ENCODE measurements around the gene MOSPD3. TPM values are rescaled to one million over a fixed set of nuclear protein-coding genes. Genes with fewer than 3 reads are reported as not detected.

MOSPD3 gene
- total and polyA plus RNA-seq, 2 of the 8 experiments (the other 6 are each of a cell fraction or from before 2014, with no cell fraction given): 20.7 to 21.4 TPM

- Histone ChIP-seq H3K79me1 (ENCODE audit: low read depth, low read length) (no peaks in the 10 kb centered on the region; the same call in 1 of the 2 replicates), H3K4ac (replicated peaks; ENCODE audit: insufficient read length, low read depth, low read length) (peak within 1 kb of the TSS; percentile 76), H4K91ac (replicated peaks; ENCODE audit: insufficient read length, low read length) (peak within 1 kb of the TSS; percentile 69), H3K79me2 (ENCODE audit: control insufficient read depth in 1 of 2, insufficient read depth in 2 of 2, low read length in 2 of 2) (peaks cover 0 to 11% of the 10 kb centered on the region in 2 experiments; a peak in 1 of 4 replicates), H3K18ac (ENCODE audit: extremely low read depth, low read length) (peak within 1 kb of the TSS; percentile 97), H2BK120ac (replicated peaks; ENCODE audit: low read depth, low read length) (no peak within 1 kb of the TSS), H4K5ac (ENCODE audit: insufficient read length, low read depth, low read length) (peak within 1 kb of the TSS; percentile 83), H3K4me1 (replicated peaks in 1 of 4; ENCODE audit: control insufficient read depth in 3 of 4, insufficient read depth in 4 of 4, low read length in 3 of 4) (peaks cover 0 to 36% (median 20%) of the 10 kb centered on the region in 4 experiments; a peak in 6 of 7 replicates), H4K20me1 (replicated peaks in 1 of 2; ENCODE audit: control insufficient read depth in 1 of 2, insufficient read depth in 2 of 2, low read length in 2 of 2) (peaks cover 2 to 5% of the 10 kb centered on the region in 2 experiments), H3K56ac (replicated peaks; ENCODE audit: insufficient read length, low read depth, low read length) (peak within 1 kb of the TSS; percentile 84), H3K14ac (ENCODE audit: insufficient read length) (no peak within 1 kb of the TSS), H4K8ac (ENCODE audit: extremely low read depth, insufficient read depth, low read length) (peak within 1 kb of the TSS; percentile 37; the same call in 1 of the 2 replicates), H3K23me2 (ENCODE audit: low read depth, low read length) (peaks cover 11% of the 10 kb centered on the region), H2BK5ac (ENCODE audit: low read depth, low read length) (peak within 1 kb of the TSS; percentile 96), H2AFZ (ENCODE audit: low read length) (no peak within 1 kb of the TSS), H2BK15ac (ENCODE audit: low read length) (peak within 1 kb of the TSS; percentile 99), H2BK20ac (ENCODE audit: low read length) (0 out of 2 replicates have a peak within 1 kb of the TSS, but pooled peaks have one; percentile 80), H3K27ac (ENCODE audit: low read depth, low read length) (peak within 1 kb of the TSS; percentile 86), H3K9me3 (ENCODE audit: insufficient read depth in 2 of 2, low read depth in 1 of 2, low read length in 1 of 2) (no peaks in the 10 kb centered on the region), H3K4me2 (ENCODE audit: insufficient read depth in 1 of 2, low read depth in 2 of 2, low read length in 2 of 2) (peak within 1 kb of the TSS; percentile 83 to 92), H3K27me3 (replicated peaks in 1 of 4; ENCODE audit: control insufficient read depth in 3 of 4, extremely low read depth in 1 of 4, insufficient read depth in 3 of 4, low read length in 3 of 4) (peaks cover 0 to 2% (median 0%) of the 10 kb centered on the region in 4 experiments; a peak in 2 of 7 replicates), H3K4me3 (ENCODE audit: extremely low read depth in 1 of 4, insufficient read depth in 2 of 4, low read depth in 3 of 4, low read length in 4 of 4) (peak within 1 kb of the TSS; percentile 80 to 88 (median 80)), H3K9ac (replicated peaks in 1 of 4; ENCODE audit: extremely low read depth in 1 of 4, low read depth in 3 of 4, low read length in 3 of 4) (peak within 1 kb of the TSS; percentile 72 to 97 (median 85)), H2BK12ac (ENCODE audit: low read depth, low read length) (no peak within 1 kb of the TSS; the same call in 1 of the 2 replicates), H2AK5ac (ENCODE audit: low read depth, low read length) (peak within 1 kb of the TSS; percentile 66; the same call in 1 of the 2 replicates), H3K23ac (ENCODE audit: insufficient read length) (no peak within 1 kb of the TSS), H3K36me3 (ENCODE audit: control insufficient read depth in 2 of 4, insufficient read depth in 4 of 4, low read length in 3 of 4) (peaks cover 12 to 14% (median 13%) of the 10 kb centered on the region in 4 experiments)
- peak in 1 of 2 experiments; percentile 88 for DNase-seq (ENCODE audit: low read depth in 1 of 2, low spot score in 2 of 2)
- 3% methylated on average over 26 of the region's 61 CpGs; no CpG with 5 or more reads in 1 of the 2 experiments for WGBS, 2 experiments (ENCODE audit: extremely low coverage in 1 of 2, insufficient coverage in 1 of 2, insufficient read length in 1 of 2, insufficient replicate concordance in 2 of 2, low coverage in 1 of 2, low lambda C conversion rate in 2 of 2, missing lambda C conversion rate in 1 of 2)
- FAIRE-seq: no peak
- ChIA-PET CTCF (ENCODE audit: partially characterized antibody) (interaction anchor here (0.6 to 11.4 kb wide), 28 partner anchors 8 to 266 kb away, joined by 3 to 171 read pairs (median 4); partner anchors contain the start of genes PCOLCE, POP7 and SAP25), POLR2A (ENCODE audit: partially characterized antibody) (interaction anchor here (0.6 to 10.0 kb wide), 45 partner anchors 9 to 267 kb away, joined by 3 to 172 read pairs (median 4); partner anchors contain the start of genes AGFG2, MEPCE, MOSPD3 and PCOLCE)
- no peak for TF ChIP-seq JUN (IDR thresholded peaks at IDR 0.05; ENCODE audit: low read depth, low read length)
- no peak for TF ChIP-seq MAFK (IDR thresholded peaks at IDR 0.05; ENCODE audit: low read depth, low read length)
- no peak for TF ChIP-seq FOSL1 (IDR thresholded peaks at IDR 0.05; ENCODE audit: insufficient read depth, low read depth, low read length)
- no peak for TF ChIP-seq NANOG (IDR thresholded peaks at IDR 0.05; ENCODE audit: insufficient read depth, low read depth, low read length, poor library complexity, severe bottlenecking)
- TF ChIP-seq, protein P1, sequence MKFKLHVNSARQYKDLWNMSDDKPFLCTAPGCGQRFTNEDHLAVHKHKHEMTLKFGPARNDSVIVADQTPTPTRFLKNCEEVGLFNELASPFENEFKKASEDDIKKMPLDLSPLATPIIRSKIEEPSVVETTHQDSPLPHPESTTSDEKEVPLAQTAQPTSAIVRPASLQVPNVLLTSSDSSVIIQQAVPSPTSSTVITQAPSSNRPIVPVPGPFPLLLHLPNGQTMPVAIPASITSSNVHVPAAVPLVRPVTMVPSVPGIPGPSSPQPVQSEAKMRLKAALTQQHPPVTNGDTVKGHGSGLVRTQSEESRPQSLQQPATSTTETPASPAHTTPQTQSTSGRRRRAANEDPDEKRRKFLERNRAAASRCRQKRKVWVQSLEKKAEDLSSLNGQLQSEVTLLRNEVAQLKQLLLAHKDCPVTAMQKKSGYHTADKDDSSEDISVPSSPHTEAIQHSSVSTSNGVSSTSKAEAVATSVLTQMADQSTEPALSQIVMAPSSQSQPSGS (IDR thresholded peaks at IDR 0.05; ENCODE audit: low read length): no peak
- no peak for TF ChIP-seq ZNF274 (IDR thresholded peaks at IDR 0.05; ENCODE audit: borderline replicate concordance, extremely low read depth, low read length)
- TF ChIP-seq CBX8 (IDR thresholded peaks at IDR 0.05; ENCODE audit: borderline replicate concordance, low read depth, low read length): no peak
- TF ChIP-seq KDM1A (IDR thresholded peaks at IDR 0.05; ENCODE audit: borderline replicate concordance, low read length): no peak
- peak; percentile 91; the same call in 1 of the 2 replicates for TF ChIP-seq CREB1 (IDR thresholded peaks at IDR 0.05)
Measured at GRCh38 chr7:100585511-100586265, 26.7 kb upstream of the MOSPD3 start, which contains the start of gene LRCH4. TSS of gene LRCH4 (minus strand) at chr7:100586129. CDS start at chr7:100586100, 29 bp downstream.
